ENCODE measurements around the gene PTPRCAP.

The PTPRCAP gene

GRCh38 chr11:67465189-67465510, 27.7 kb upstream of the PTPRCAP start:
- DNase-seq = no peak

- DNase-seq = peak; percentile 81
Measured at GRCh38 chr11:67464411-67465188, 27.1 kb upstream of the PTPRCAP start.

- peak; percentile 50 for DNase-seq
Measured at GRCh38 chr11:67463680-67464410, 26.4 kb upstream of the PTPRCAP start.

- no peak for DNase-seq
Measured at GRCh38 chr11:67463186-67463585, 25.7 kb upstream of the PTPRCAP start.

- DNase-seq = no peak
Measured at GRCh38 chr11:67458266-67458665, 20.8 kb upstream of the PTPRCAP start.

GRCh38 chr11:67457453-67457852, 20.0 kb upstream of the PTPRCAP start:
- DNase-seq = no peak

- DNase-seq = no peak
Measured at GRCh38 chr11:67456068-67456705, 18.7 kb upstream of the PTPRCAP start.

GRCh38 chr11:67455054-67455453, 17.6 kb upstream of the PTPRCAP start, which contains the start of gene CABP4:
Gene CABP4, plus strand, starts transcription at chr11:67455354. Its CDS starts 70 bp downstream, at chr11:67455424.
- no peak for DNase-seq

- no peak for DNase-seq
Measured at GRCh38 chr11:67453816-67454732, 16.6 kb upstream of the PTPRCAP start.

GRCh38 chr11:67452141-67452952, 14.9 kb upstream of the PTPRCAP start, which contains the start of gene GPR152:
Gene GPR152, minus strand, starts transcription at chr11:67452729. Its CDS starts 5 bp downstream, at chr11:67452724.
- peak; percentile 42 for DNase-seq

- DNase-seq = no peak
Measured at GRCh38 chr11:67451658-67451976, 14.1 kb upstream of the PTPRCAP start.

- DNase-seq = no peak
Measured at GRCh38 chr11:67450796-67451657, 13.5 kb upstream of the PTPRCAP start.

- DNase-seq = peak; percentile 55
Measured at GRCh38 chr11:67449116-67449844, 11.8 kb upstream of the PTPRCAP start.

GRCh38 chr11:67448220-67448609, 10.7 kb upstream of the PTPRCAP start:
- no peak for DNase-seq

- no peak for DNase-seq
Measured at GRCh38 chr11:67445515-67445914, 8.0 kb upstream of the PTPRCAP start.

- DNase-seq = no peak
Measured at GRCh38 chr11:67442504-67443404, 5.3 kb upstream of the PTPRCAP start.

GRCh38 chr11:67441731-67442351, 4.4 kb upstream of the PTPRCAP start:
- DNase-seq = no peak

- no peak for DNase-seq
Measured at GRCh38 chr11:67441098-67441563, 3.6 kb upstream of the PTPRCAP start.

Measured in DMS153 (cell line).